Stimulated activated CD4-positive, alpha-beta T cell treated with anti-CD3 and anti-CD28 coated beads, Interleukin-1b, Interleukin-23, amount 100 ng/mL, for 4 hours (primary cell): Measurements from ENCODE around the gene RPS8.
A peak's percentile ranks its signal among the peaks of the same experiment; 100 is the strongest.
"Not testable (repeated sequence)": the region's sequence is repeated elsewhere in the genome, so short reads cannot be mapped to it uniquely, and the experiment has no call there.

Experiments
- DNase-seq, 2 donors: peaks; one replicate each; pipeline ENCODE4 v3.0.0-alpha.2; 2020; ENCODE audit warnings: low read depth in 2 of 2

Gene RPS8

GRCh38 chr1:44780583-44781121, 5.3 kb downstream of the RPS8 start:
- DNase-seq = no peak

- no peak for DNase-seq
Measured at GRCh38 chr1:44783697-44784093, 8.4 kb downstream of the RPS8 start.

- peak in 1 of 2 donors; percentile 34 for DNase-seq
Measured at GRCh38 chr1:44784094-44785028, 9.0 kb downstream of the RPS8 start.

GRCh38 chr1:44785029-44785380, 9.7 kb downstream of the RPS8 start:
- no peak for DNase-seq

GRCh38 chr1:44785501-44786137, 10.3 kb downstream of the RPS8 start:
- no peak for DNase-seq

GRCh38 chr1:44786138-44786840, 10.9 kb downstream of the RPS8 start:
- peak; percentile 73 to 82 for DNase-seq

- no peak for DNase-seq
Measured at GRCh38 chr1:44786841-44787426, 11.6 kb downstream of the RPS8 start.

GRCh38 chr1:44787506-44787905, 12.2 kb downstream of the RPS8 start:
- no peak for DNase-seq

GRCh38 chr1:44788120-44788860, 12.9 kb downstream of the RPS8 start, which contains the start of gene BEST4:
BEST4 (minus strand) TSS chr1:44788170; CDS start chr1:44787705, 465 bp downstream.
- no peak for DNase-seq

- no peak for DNase-seq
Measured at GRCh38 chr1:44790968-44791801, 15.8 kb downstream of the RPS8 start.

GRCh38 chr1:44792736-44793502, 17.6 kb downstream of the RPS8 start:
- no peak for DNase-seq

- DNase-seq = not testable (repeated sequence)
Measured at GRCh38 chr1:44797886-44798285, 22.5 kb downstream of the RPS8 start.

GRCh38 chr1:44798481-44799365, 23.4 kb downstream of the RPS8 start:
- no peak for DNase-seq

GRCh38 chr1:44799770-44800584, 24.6 kb downstream of the RPS8 start, which contains the start of gene PLK3:
PLK3 (plus strand) TSS chr1:44800377; CDS start chr1:44800464, 87 bp downstream.
- peak; percentile 94 to 98 for DNase-seq

GRCh38 chr1:44801491-44802305, 26.4 kb downstream of the RPS8 start:
- DNase-seq = peak; percentile 31 to 38

GRCh38 chr1:44802306-44803061, 27.1 kb downstream of the RPS8 start:
- DNase-seq = no peak
